GM23248 (cell line): ENCODE data around the gene EMP1. TPM values are rescaled to one million over a fixed set of nuclear protein-coding genes. Genes with fewer than 3 reads are reported as not detected.

Source experiments
- DNase-seq: peaks from one replicate; pipeline ENCODE4 v3.0.0-alpha.2; 2015
- H2AFZ ChIP-seq: fragments of 200-600 bp; sonication (generic); 2 replicates; pipeline ENCODE4 v1.6.1; 2016; ENCODE audit warnings: antibody characterized with exemption
- H3F3A ChIP-seq: fragments of 200-600 bp; sonication (generic); 2 replicates; pipeline ENCODE4 v1.6.1; 2016; ENCODE audit warnings: mild to moderate bottlenecking, antibody characterized with exemption, mixed run types; ENCODE audit not compliant: insufficient read depth
- H3K27ac ChIP-seq: fragments of 200-600 bp; sonication (generic); 2 replicates; pipeline ENCODE4 v1.5.1; 2016; ENCODE audit warnings: mild to moderate bottlenecking
- H3K27me3 ChIP-seq: fragments of 200-600 bp; sonication (generic); replicated peaks from 2 replicates; pipeline ENCODE4 v1.6.1; 2016; ENCODE audit warnings: mild to moderate bottlenecking; ENCODE audit not compliant: insufficient read depth
- H3K36me3 ChIP-seq: fragments of 200-600 bp; sonication (generic); 2 replicates; pipeline ENCODE4 v1.6.1; 2016; ENCODE audit warnings: low read depth, mild to moderate bottlenecking
- H3K4me1 ChIP-seq: fragments of 200-600 bp; sonication (generic); 2 replicates; pipeline ENCODE4 v1.6.1; 2016; ENCODE audit warnings: mild to moderate bottlenecking; ENCODE audit not compliant: insufficient read depth
- H3K4me2 ChIP-seq: fragments of 200-600 bp; sonication (generic); one replicate; pipeline ENCODE4 v1.6.1; 2016; ENCODE audit warnings: mild to moderate bottlenecking; ENCODE audit not compliant: unreplicated experiment
- H3K4me3 ChIP-seq: fragments of 200-600 bp; sonication (generic); 2 replicates; pipeline ENCODE4 v1.5.1; 2016; ENCODE audit warnings: mild to moderate bottlenecking
- H3K79me2 ChIP-seq: fragments of 200-600 bp; sonication (generic); 2 replicates; pipeline ENCODE4 v1.6.1; 2016; ENCODE audit warnings: mild to moderate bottlenecking; ENCODE audit not compliant: insufficient read depth
- H3K9ac ChIP-seq: fragments of 200-600 bp; sonication (generic); 2 replicates; pipeline ENCODE4 v1.6.1; 2016; ENCODE audit warnings: mild to moderate bottlenecking
- H3K9me2 ChIP-seq: fragments of 200-600 bp; sonication (generic); 2 replicates; pipeline ENCODE4 v1.6.1; 2016; ENCODE audit warnings: mixed run types, mild to moderate bottlenecking, moderate library complexity; ENCODE audit not compliant: insufficient read depth
- H3K9me3 ChIP-seq: fragments of 200-600 bp; sonication (generic); one replicate; pipeline ENCODE4 v1.6.1; 2017; ENCODE audit warnings: low read depth
- H4K20me1 ChIP-seq: fragments of 200-600 bp; sonication (generic); 2 replicates; pipeline ENCODE4 v1.6.0; 2016; ENCODE audit not compliant: insufficient read depth
- EZH2 ChIP-seq: fragments of 200-600 bp; sonication (generic); IDR thresholded peaks from 2 replicates; pipeline ENCODE4 v1.6.1; 2018; ENCODE audit warnings: antibody characterized with exemption, mild to moderate bottlenecking; ENCODE audit not compliant: insufficient read depth, poor library complexity, severe bottlenecking
- EZH2phosphoT487 ChIP-seq: fragments of 200-600 bp; sonication (generic); IDR thresholded peaks from 2 replicates; pipeline ENCODE4 v1.6.1; 2018; ENCODE audit warnings: antibody characterized with exemption, moderate library complexity, mild to moderate bottlenecking, low read depth; ENCODE audit not compliant: insufficient read depth
- WGBS, 2 experiments: methylation state at CpG; one replicate each; pipeline ENCODE4 v1.1.6; 2015 to 2017; ENCODE audit warnings: low lambda C conversion rate in 2 of 2, low coverage in 1 of 2; ENCODE audit errors: missing lambda C conversion rate in 2 of 2; 5-methylcytosine and 5-hydroxymethylcytosine counted together
- in situ Hi-C: fragments of 300-500 bp; cut with MboI; formaldehyde crosslinking; loops from 2 replicates; pipeline ENCODE4 v1.15.0; 2020
- polyA plus RNA-seq: library from polyadenylated mRNA; unstranded; fragments of >200 nt; fragmentation: Nextera tagmentation; extraction: Ambion mirVana; gene quantifications from 2 replicates; pipeline ENCODE4 v1.2.1, GENCODE V29; 2016
- total RNA-seq: library from RNA; depleted of rRNA; stranded (reverse); fragments of >200 nt; shearing (Covaris generic); gene quantifications from 2 replicates; pipeline ENCODE4 v1.2.3, GENCODE V29; 2014

The EMP1 gene
- total and polyA plus RNA-seq, 2 experiments from 2014 or later, result 518 to 631 TPM

DNA sequence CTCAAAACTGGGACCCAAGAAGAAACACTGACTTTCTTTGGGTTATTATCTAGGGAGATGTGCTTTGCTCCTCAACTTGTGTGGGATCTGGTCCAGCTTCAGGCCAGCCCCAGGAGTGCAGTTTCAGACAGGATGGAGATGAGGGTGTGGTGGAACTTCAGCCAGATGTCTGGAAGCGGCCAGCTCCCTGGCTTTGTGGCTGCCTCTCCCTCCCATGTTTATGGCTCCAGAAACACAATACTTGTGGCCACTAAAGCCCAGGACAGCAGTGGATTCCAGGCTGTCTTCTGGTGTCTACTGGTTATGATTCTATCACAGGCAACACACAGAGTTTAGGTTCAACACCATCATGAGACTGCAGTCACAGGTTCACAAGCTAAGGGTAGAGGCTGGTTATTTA lies 44.2 kb upstream of the EMP1 start:
- in situ Hi-C loops, result no loop called here
- 23 to 25% methylated on average over 1 of the region's 1 CpG for WGBS, 2 experiments
- Histone ChIP-seq H3K79me2 (no peaks in the 10 kb centered on the region), H3K9ac (no peak overlapping the region), H4K20me1 (no peaks in the 10 kb centered on the region), H3K36me3 (no peaks in the 10 kb centered on the region), H3K27me3 (no peaks in the 10 kb centered on the region), H3K27ac (no peak overlapping the region; the same call in none of the 2 replicates), H3K4me2 (peak overlapping the region; percentile 27), H3K4me1 (peaks cover 49% of the 10 kb centered on the region), H3K4me3 (no peak overlapping the region), H3K9me2 (no peaks in the 10 kb centered on the region), H3K9me3 (no peaks in the 10 kb centered on the region), H3F3A (peaks cover 33% of the 10 kb centered on the region), H2AFZ (0 out of 2 replicates have a peak overlapping the region, but pooled peaks have one; percentile 41)
- TF ChIP-seq EZH2, result no peak
- TF ChIP-seq EZH2phosphoT487, result no peak
- DNase-seq, result peak; percentile 62

GRCh38 chr12:13152756-13153155 lies 43.8 kb upstream of the EMP1 start:
- Histone ChIP-seq H3K4me2 (peak overlapping the region; percentile 27), H3K36me3 (no peaks in the 10 kb centered on the region), H2AFZ (no peak overlapping the region), H3K9me3 (no peaks in the 10 kb centered on the region), H3K27ac (no peak overlapping the region; the same call in none of the 2 replicates), H3F3A (peaks cover 33% of the 10 kb centered on the region), H3K4me3 (no peak overlapping the region), H3K4me1 (peaks cover 48% of the 10 kb centered on the region), H4K20me1 (no peaks in the 10 kb centered on the region), H3K79me2 (no peaks in the 10 kb centered on the region), H3K27me3 (no peaks in the 10 kb centered on the region), H3K9me2 (no peaks in the 10 kb centered on the region), H3K9ac (no peak overlapping the region)
- 76% methylated on average over 6 of the region's 6 CpGs for WGBS, 2 experiments
- TF ChIP-seq EZH2phosphoT487 (no peak), EZH2 (no peak)
- in situ Hi-C loops, result no loop called here
- no peak for DNase-seq

GRCh38 chr12:13153180-13153579 lies 43.3 kb upstream of the EMP1 start:
- Histone ChIP-seq H3K4me3 (no peak overlapping the region), H3K9me3 (no peaks in the 10 kb centered on the region), H3K27me3 (no peaks in the 10 kb centered on the region), H4K20me1 (no peaks in the 10 kb centered on the region), H2AFZ (peak overlapping the region; percentile 59; the same call in 1 of the 2 replicates), H3K4me1 (peaks cover 44% of the 10 kb centered on the region), H3K36me3 (no peaks in the 10 kb centered on the region), H3F3A (peaks cover 33% of the 10 kb centered on the region), H3K4me2 (no peak overlapping the region), H3K9ac (no peak overlapping the region), H3K9me2 (no peaks in the 10 kb centered on the region), H3K27ac (peak overlapping the region; percentile 71), H3K79me2 (no peaks in the 10 kb centered on the region)
- no peak for TF ChIP-seq EZH2phosphoT487
- no peak for TF ChIP-seq EZH2
- in situ Hi-C loops, result no loop called here
- WGBS, 2 experiments, result 54 to 57% methylated on average over 7 of the region's 7 CpGs
- no peak for DNase-seq

- Histone ChIP-seq H3K9ac (peak overlapping the region; percentile 51), H3K9me2 (no peaks in the 10 kb centered on the region), H3K4me3 (peak overlapping the region; percentile 49), H3F3A (peaks cover 33% of the 10 kb centered on the region), H3K36me3 (no peaks in the 10 kb centered on the region), H2AFZ (peak overlapping the region; percentile 59), H3K27ac (peak overlapping the region; percentile 71), H3K79me2 (no peaks in the 10 kb centered on the region), H3K9me3 (no peaks in the 10 kb centered on the region), H3K4me2 (peak overlapping the region; percentile 68), H3K27me3 (no peaks in the 10 kb centered on the region), H3K4me1 (peaks cover 41% of the 10 kb centered on the region), H4K20me1 (no peaks in the 10 kb centered on the region)
- peak; percentile 61 for DNase-seq
- TF ChIP-seq EZH2phosphoT487 (no peak), EZH2 (no peak)
- WGBS, 2 experiments, result 0 to 3% methylated on average over 3 of the region's 3 CpGs
- in situ Hi-C loops, result no loop called here
Measured at GRCh38 chr12:13154027-13154538, 42.4 kb upstream of the EMP1 start.
